Dedifferentiated amniotic fluid mesenchymal stem cell (primary cell): ENCODE results near the gene PTGIR.
"Not testable (repeated sequence)": the region's sequence is repeated elsewhere in the genome, so short reads cannot be mapped to it uniquely, and the experiment has no call there.

Source experiments
- DNase-seq: peaks from one replicate; pipeline ENCODE4 v3.0.0-alpha.2; 2016; ENCODE audit errors: extremely low spot score

PTGIR gene

DNA sequence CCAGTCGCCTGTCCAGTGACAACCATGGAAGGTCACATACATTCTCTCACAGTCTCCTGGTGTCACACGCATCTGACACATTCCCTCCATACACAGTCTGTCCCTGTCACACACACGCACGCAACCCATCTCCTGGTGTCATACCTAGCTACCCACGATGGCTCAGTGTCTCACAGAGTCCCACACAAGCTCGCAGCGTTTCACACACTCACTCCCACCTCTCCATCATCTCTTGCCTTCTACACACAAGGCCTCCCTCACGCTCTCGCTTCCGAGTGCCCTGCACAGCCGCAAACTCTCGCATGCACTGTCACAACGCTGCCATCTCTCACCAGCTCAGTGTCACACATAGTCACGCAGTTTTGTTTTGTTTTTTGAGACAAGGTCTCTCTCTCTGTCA, 12.3 kb upstream of the PTGIR start:
- DNase-seq = no peak

DNA sequence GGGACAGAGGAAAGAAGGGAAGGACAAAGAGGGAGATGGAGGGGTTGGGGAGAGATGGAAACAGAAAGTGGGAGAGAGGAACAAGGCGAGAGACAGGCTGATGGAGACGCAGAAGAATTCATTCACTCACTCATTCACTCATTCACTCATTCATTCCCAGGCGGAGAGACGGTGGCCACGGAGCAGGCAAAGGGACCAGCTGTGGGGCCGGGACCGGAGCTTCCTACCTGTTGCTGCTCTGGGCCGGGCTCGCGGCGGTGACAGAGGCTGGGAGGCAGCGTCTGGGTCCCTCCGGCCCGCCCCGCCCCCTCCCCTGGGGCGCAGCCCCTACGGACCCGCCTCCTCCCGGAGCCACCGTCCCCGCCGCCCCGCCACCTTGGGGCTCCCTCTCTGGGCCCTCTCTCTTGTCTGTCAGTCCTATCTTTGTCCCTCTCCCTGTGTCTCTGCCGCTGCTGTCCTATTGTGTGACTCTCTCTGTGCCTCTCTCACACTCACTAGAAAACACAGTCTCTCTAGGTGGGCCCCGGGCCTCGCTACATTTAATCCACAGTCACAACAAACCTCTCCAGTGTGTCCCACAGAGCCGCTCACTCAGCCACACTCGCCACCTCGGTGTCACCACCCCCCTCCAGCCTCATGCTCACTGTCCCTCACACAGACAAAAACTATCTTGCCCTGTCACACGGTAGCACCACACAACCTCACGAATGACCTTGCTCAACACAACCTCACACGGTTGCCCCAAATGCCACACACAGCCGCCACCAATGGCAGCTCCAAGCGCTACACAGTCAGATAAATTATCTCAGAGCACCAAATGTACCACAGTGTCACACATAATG, 11.3 kb upstream of the PTGIR start, which contains the start of gene GNG8:
TSS of gene GNG8 (minus strand) at position 283 of the 842 bp plus-strand sequence. CDS start 1,520 bp downstream, outside the sequence.
- DNase-seq = no peak

DNA sequence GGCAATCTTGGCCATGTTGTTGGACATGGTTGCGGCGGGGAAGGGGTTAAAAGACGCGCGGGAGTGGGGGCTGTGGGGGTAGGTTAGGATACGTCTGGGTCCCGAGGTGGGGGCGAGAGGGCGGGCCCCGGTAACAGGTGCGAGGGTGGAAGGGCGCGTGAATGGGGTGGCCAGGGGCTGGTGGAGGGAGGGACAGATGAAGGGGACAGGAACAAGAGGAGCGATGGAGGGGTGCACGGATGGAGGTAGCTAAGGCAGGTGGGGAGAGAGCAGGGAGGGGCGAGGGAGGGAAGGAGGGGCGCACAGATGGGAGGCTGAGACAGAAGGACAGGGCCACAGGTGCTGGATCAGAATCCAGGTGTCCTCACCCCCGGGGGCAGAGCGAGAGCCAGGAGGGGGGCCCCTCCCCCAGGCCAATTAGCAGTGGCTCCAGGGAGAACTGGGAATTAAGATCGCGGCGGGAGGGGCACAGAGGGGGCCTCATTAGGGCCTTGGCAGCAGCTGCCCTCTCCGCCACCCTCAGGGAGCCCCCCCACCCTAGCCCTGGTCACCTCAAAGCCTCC, 9.8 kb upstream of the PTGIR start:
- DNase-seq = no peak

DNA sequence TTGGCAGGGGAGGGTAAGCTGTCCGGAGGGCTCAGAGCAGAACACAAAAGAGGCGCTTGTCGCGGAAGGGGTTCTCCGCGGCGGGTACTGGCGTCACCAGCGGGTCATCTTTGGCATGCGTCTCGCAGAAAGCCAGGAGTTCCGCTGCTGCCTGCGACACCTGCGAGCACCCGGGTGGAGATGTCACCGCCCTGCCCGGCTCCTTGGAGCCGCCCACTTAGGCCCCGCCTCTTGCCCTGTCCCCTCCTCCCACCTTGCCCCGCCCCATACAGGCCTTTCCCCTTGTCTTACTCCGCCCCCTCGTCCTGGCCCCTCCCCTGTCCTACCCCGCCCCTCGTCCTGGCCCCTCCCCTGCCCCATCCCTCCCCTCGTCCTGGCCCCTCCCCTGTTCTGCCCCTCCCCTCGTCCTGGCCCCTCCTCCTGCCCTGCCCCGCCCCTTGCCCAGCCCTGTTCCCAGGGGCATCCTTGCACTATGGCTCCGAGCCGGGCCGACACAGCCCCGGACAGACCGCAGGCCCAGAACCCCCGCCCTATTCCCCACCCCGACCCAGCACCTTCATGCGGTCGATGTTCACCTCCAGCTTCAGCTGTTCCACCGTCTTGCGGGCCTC, 9.3 kb upstream of the PTGIR start:
- no peak for DNase-seq

DNA sequence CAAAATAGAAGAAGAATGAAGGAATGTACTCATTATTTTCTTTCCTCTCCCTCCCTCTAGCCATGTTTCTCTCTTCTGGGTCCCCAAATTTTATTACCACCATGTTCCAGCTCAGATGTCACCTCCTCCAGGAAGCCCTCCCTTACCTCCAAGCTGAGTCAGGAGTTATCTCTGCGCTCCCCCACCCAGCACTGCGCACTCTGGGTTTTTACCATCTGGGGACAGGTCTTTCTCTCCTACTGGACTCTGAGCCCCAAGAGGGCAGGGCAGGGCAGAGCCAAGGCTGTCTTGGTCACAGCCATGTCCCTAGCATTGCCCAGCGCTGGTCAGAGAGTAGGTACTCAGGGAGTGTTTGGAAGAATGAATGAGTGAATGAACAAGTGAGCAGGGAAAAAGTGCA, 8.2 kb upstream of the PTGIR start:
- DNase-seq = no peak

DNA sequence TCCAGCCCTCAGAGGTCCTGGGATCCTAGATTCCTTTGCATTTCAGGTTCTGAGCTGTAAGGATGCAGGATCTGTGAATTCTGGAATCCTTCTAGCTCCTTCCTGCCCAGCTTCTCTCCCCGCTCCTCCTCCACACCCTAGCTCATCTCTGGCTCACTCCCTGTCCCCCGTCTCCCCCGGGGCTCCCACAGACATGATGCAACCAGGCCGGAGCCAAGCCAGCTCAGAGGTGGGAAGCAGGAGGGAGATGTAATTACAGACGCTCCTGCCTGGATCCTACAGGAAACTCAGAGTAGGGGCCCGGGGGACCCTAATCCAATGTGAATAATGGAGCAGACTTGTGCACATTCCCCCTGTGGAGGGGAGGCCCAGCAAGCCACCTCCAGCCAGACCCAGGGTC, 6.6 kb upstream of the PTGIR start:
- DNase-seq = no peak

DNA sequence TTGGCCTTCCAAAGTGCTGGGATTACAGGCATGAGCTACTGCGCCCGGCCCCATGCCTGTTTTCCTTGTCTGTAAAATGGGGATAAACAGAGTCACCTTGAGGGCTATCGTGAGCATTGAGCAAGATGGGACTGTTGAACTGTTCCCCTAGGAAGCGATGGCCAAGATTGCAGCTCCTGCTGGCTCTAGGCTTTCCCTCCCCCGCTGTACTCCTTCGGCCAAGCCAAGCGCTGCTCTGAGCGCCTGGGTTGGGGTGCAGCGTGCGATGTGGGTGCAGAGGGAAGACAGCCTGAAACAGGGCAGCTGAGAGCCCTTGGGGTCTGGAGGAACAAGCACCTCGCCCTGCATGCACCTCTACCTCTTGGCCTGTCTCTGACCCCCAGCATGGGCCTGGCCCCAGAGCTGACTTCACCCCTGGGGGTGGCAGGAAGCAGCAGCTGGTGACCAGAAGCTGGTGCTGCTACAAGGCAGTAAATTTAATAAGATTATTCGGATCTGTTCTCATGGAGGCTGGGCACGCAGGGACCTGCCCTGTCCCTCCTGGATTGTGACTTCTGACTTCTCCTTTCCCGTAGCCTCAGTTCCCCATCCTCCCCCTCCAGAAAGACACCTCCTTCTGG, 5.8 kb upstream of the PTGIR start:
- no peak for DNase-seq

DNA sequence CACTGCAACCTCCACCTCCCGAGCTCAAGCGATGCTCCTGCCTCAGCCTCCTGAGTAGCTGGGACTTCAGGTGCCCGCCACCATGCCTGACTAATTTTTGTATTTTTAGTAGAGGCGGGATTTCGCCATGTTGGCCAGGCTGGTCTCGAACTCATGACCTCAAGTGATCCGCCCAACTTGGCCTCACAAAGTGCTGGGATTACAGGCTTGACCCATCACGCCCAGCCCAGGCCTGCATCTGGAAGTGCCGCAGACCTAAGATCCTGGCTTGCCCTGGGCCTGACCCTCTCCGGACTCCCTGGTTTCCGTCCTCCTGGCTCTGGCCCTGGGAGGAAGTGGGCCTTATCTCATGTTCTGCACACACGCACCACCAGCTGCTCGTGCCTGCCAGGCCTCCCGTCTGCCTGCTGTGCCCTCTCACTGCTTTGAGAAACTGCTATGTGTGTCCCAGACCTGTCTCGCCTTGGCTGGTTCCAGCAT, 4.7 kb upstream of the PTGIR start:
- DNase-seq = no peak

DNA sequence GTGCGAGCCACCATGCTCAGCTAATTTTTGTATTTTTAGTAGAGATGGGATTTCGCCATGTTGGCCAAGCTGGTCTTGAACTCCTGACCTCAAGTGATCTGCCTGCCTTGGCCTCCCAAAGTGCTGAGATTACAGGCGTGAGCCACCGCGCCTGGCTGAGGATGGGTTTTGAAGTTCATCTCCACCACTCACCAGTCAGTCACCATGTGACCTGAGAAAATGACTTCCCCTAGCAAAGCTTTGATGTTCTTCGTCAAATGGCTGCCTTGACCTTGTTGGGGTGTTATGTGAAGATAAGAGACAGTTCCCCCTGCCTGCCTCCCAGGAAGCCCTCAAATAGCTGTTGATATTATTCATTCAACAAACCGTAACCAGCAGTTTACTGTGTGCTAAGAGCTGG, 4.1 kb upstream of the PTGIR start:
- not testable (repeated sequence) for DNase-seq

DNA sequence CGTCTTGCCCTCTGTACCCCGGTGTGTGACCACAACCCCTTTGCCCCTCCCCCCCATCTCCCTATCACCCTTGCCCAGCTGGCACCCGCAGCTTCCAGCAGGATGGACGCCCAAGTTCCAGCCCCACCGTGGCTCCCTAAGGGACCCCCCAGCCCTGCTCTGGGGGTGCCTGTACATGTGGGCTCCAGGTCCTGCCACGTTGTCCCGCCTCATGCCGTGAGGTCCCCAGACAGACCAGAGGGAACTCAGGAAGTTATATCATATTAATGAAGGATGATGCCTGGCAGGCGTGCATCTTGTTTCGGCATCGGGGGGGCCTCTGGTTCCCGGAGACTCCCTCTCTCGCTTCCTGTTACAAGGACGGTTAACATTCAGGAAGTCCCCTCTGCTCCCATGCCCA, 1.6 kb upstream of the PTGIR start:
- no peak for DNase-seq

DNA sequence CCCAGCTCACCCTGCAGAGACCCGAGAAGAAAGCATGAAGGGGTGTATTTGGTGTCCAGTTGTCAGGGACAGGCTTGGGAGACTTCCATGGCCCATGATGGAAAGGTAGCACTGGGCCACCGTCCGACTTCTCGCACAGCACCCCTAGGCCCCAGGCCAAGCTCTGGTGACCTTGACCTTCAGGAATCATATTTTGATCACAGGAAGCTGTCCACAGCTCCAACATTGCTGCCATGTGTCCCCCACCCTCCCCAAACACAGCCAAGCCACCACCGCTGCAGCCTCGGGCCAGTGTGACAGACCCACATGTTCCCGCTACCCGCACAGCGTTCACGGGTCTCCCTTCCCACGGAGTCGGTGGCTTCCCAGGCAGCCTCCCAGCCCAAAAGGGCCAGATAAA, 842 bp upstream of the PTGIR start:
- DNase-seq = no peak

DNA sequence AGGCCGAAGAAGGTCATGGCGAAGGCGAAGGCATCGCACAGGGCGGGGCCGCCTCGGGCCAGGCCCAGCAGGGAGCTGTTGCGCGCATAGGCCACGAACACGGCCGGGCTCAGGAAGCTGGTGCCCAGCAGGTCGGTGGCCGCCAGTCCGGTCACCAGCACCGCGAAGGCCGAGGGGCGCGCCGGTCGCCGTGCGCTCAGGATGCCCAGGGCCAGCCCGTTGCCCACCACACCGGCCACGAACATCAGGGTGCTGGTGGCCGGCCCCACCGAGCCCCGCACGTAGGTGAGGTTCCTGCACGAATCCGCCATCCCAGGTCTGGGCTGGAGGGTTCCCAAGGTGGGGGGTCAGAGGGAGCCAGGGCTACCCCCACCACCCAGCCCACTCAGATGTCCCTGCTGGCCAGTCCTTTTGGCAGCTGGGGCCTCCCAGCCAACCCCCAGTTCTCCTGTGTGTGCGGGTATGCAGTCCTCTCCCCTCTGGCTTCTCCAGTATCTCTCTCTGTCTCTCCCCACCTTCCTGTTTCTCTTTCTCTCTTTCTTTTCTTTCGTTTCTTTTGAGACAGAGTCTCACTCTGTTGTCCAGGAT, 880 bp downstream of the PTGIR start:
- DNase-seq = no peak

DNA sequence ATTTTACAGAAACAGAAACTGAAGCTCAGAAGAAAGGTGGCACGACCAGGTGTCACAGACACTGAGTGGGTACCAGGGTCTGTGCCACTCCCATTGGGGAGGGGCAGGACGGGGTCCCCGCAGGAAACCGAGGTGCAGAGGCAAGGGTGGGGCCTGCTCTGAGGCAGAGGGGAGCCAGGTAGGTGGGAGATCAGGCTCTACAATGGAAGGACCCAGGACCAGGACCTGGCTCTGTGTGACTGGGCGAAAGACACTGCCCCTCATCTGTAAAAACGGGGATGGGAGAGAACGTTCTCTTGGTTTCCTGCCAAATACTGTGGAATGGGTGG, 2.8 kb downstream of the PTGIR start:
- no peak for DNase-seq

DNA sequence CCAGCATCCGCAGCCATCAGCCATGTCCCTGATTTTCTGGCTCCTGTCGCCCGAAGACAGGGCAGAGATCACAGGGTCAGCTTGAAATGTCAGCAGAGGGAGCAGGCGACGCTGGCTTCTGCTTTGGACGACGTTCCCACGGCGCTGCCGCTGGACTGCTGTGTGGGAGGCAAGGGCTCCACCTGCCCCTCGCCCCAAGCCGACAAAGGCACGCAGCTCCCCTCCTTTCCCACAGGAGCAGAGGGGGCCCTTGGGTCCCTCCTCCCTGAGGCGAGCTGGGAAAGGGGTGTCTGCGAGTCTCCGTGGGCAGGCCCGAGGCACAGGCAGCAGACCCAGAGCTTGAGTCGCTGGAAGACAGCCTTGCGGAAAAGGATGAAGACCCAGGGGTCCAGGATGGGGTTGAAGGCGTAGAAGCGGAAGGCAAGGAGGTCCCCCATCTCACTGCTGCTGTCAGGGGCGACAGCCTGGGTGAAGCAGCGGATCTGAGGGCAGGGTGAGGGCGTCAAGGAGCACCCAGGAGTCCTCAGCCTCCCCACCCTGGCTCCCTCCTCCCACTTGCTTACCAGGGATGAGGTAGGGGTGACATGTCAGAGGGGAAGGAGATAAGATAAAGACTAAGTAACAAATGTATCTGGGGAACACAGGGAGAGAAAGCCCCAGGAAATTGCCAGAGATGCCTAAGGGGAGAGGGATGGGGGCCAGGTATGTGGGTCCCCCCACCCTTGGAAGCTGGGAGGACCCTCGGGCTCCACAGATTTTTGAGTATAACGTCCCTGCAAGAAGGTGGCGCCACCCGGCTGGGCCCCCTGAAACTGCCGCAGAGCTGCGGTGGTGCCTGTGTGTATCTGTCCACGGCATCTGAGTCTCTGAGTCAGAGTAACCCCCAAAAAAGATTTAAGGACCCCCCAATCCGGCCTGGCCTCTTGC, 3.4 kb downstream of the PTGIR start:
- no peak for DNase-seq

DNA sequence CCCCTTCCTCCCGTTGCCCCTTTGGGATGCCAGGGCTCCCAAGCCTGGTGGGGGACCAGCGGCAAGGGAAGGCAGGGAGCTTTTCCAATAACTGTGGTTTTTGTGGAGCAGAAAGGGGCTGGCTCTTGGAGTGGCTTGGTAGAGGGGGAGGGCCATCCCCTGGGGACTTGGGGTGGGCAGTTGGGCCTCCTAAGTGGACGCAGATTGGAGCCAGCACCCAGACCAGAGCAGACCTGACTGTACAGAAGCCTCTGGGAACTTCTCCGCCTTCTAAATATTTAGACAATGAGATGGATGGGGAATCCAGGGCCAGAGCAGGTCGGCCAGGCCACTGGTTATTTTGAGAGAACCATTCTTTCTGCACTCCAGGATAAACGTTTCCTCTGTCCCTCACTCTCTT, 4.2 kb downstream of the PTGIR start:
- no peak for DNase-seq

DNA sequence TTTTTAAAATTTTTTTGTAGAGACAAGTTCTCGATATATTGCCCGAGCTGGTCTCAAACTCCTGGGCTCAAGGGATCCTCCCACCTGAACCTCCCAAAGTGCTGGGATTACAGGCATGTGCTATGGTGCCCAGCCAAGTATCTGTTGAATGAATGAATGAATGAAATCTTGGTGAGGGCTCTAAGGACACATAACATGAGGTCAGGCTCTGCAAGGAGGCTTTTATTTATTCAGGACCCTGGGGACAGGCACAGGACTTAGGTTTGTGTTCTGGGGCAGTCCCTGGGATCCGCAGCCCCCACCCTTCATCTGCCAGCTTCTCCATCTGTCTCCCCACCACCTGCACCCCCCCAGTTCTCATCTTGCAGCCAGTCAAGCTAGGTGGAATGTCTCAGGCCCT, 4.6 kb downstream of the PTGIR start:
- no peak for DNase-seq

DNA sequence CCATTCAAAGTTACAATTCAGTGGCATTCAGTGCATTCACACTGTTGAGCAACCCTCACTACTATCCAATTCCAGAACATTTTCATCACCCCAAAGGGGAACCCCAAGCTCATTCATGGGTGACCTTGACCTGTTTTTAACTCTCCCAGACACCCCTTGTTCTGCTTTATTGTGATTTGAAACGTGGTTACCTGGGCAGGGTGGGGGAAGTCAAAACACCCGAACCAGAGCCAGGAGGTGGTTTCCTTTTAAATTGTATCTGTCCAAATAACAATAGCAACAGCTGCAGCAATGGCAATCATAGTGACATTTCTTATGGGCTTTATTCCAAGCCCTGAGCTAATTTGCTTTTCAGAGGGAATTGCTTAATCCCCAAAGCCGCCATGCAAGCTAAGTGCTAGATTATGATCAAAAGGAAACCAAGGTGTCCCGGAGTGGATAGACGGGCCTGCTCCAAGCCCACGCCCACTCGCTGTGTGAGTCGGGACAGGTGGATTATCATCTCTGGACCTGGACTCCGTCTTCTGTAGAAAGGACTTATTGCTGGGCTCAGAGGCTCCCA, 6.1 kb downstream of the PTGIR start:
- no peak for DNase-seq

DNA sequence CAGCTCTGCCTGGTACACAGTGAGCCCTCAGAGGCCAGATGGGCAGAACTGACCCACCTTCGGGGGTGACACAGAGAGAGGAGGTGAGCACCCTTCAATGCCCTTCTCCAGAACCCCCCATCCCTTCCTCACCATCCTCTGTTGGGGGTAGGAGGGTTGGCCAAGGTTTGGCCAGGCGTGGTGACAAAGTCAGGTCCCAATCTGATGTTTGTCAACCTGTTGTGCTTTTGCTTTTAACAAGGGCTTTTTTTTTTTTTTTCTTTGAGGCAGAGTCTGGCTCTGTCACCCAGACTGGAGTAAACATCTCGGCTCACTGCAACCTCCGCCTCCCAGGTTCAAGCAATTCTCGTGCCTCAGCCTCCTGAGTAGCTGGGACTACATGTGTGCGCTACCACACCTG, 7.3 kb downstream of the PTGIR start:
- DNase-seq = no peak

DNA sequence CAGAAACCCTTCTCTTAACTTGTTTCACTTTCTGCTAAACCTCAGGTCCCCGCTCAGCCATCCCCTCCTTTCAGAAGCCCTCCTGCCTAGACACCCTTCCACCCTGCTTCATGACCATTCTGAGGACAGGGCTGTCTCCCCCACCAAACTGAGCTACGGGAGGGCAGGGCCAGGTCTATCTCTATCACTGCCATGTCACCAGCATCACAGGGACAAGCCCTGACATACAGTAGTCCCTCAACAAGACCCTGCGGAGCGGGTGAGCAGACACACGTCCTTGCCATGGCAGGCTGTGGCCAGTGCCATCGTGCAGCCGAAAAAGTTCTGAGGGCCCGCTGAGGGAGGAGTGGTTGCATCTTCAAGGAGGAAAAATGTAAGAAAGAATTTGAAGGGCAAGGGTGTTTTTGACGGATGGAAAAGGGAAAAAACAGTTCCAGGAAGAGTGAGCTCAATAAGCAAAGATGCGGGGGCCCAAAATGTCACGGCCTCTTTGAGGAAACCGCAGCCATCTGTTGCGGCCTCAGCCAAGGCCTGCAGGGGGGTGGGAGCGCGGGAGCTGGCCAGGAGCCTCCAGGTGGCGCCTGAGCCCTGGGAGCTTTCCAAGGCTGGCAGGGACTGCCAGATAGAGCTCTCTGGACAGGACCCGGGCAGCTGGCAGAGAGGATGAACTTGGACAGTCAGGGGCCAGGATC, 8.1 kb downstream of the PTGIR start:
- DNase-seq = no peak

DNA sequence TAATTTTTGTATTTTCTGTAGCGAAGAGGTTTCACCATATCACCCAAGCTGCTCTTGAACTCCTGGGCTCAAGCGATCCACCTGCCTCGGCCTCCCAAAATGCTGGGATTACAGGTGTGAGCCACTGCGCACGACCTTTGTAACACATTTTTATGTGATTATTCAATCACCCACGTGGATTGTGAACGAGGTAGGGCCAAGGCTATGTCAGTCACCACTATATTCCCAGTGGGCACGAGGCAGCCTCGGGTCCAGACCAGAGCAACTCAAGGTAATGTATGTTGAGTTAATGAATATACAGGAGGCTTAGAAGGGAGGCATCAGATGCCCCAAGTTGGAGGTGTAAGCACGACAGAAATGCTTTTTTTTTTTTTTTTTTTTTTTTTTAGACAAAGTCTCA, 8.9 kb downstream of the PTGIR start:
- DNase-seq = no peak
